Esophagus muscularis mucosa (tissue), 4 donors: ENCODE measurements around the gene DAND5. TPM values are rescaled to one million over a fixed set of nuclear protein-coding genes. Genes with fewer than 3 reads are reported as not detected.
A peak's percentile ranks its signal among the peaks of the same experiment; 100 is the strongest.

ENCODE experiments used
- DNase-seq: peaks from one replicate; pipeline ENCODE4 v3.0.0-alpha.2; 2017; ENCODE audit errors: extremely low spot score
- H3K27ac ChIP-seq, 4 donors: fragments of 200-600 bp; sonication (generic); replicated peaks in 1 of 4; 1 replicate in 3 of 4; 2 replicates in 1 of 4; pipeline ENCODE4 v1.5.1; 2016 to 2019; ENCODE audit warnings: mild to moderate bottlenecking in 1 of 4
- H3K27me3 ChIP-seq, 4 donors: fragments of 200-600 bp; sonication (generic); one replicate each; pipeline versions ENCODE4 v1.5.1 to v1.6.0; 2016 to 2019
- H3K36me3 ChIP-seq, 4 donors: fragments of 200-600 bp; sonication (generic); one replicate each; pipeline ENCODE4 v1.5.1; 2016 to 2019
- H3K4me1 ChIP-seq, 4 donors: fragments of 200-600 bp; sonication (generic); one replicate each; pipeline ENCODE4 v1.5.1; 2016 to 2019
- H3K4me3 ChIP-seq, 4 donors: fragments of 200-600 bp; sonication (generic); 1 replicate in 2 of 4; 2 replicates in 2 of 4; pipeline ENCODE4 v1.5.1; 2016 to 2019; ENCODE audit warnings: mild to moderate bottlenecking in 4 of 4, moderate library complexity in 1 of 4
- H3K9me3 ChIP-seq, 4 donors: fragments of 200-600 bp; sonication (generic); 1 replicate in 3 of 4; 2 replicates in 1 of 4; pipeline ENCODE4 v1.5.1; 2016 to 2019
- CTCF ChIP-seq, 3 experiments: fragments of 200-600 bp in 2 of 3; fragments of 450-650 bp in 1 of 3; sonication (generic) in 2 of 3; IDR thresholded peaks; one replicate each; pipeline ENCODE4 v1.5.1; 2017 to 2019; ENCODE audit warnings: antibody characterized with exemption in 3 of 3, mild to moderate bottlenecking in 2 of 3, moderate library complexity in 1 of 3
- EP300 ChIP-seq: sonication (generic); formaldehyde crosslinking; IDR thresholded peaks from one replicate; pipeline ENCODE4 v1.6.1; 2017; ENCODE audit warnings: antibody characterized with exemption
- POLR2A ChIP-seq: fragments of 450-650 bp; IDR thresholded peaks from one replicate; pipeline ENCODE4 v1.6.1; 2017; ENCODE audit warnings: antibody characterized with exemption, moderate library complexity, mild to moderate bottlenecking, low read depth
- POLR2AphosphoS5 ChIP-seq, 2 donors: sonication (generic); formaldehyde crosslinking; IDR thresholded peaks; one replicate each; pipeline ENCODE4 v1.6.1; 2017; ENCODE audit warnings: antibody characterized with exemption in 2 of 2
- WGBS: methylation state at CpG from one replicate; pipeline ENCODE4 v1.1.5; 2018; 5-methylcytosine and 5-hydroxymethylcytosine counted together
- intact Hi-C: fragments of 100-400 bp; cut with DNase I; formaldehyde crosslinking; loops from one replicate; pipeline ENCODE4 v1.15.1; 2023
- total RNA-seq, 4 donors: library from RNA; depleted of rRNA; stranded (reverse); fragments of >200 nt; gene quantifications; one replicate each; pipeline versions ENCODE4 v1.1.0 to v1.2.1, GENCODE V29; 2016

DAND5 gene
- total RNA-seq, 4 donors from 2014 or later = 0.19 to 0.83 (median 0.29) TPM; not detected in 1

DNA sequence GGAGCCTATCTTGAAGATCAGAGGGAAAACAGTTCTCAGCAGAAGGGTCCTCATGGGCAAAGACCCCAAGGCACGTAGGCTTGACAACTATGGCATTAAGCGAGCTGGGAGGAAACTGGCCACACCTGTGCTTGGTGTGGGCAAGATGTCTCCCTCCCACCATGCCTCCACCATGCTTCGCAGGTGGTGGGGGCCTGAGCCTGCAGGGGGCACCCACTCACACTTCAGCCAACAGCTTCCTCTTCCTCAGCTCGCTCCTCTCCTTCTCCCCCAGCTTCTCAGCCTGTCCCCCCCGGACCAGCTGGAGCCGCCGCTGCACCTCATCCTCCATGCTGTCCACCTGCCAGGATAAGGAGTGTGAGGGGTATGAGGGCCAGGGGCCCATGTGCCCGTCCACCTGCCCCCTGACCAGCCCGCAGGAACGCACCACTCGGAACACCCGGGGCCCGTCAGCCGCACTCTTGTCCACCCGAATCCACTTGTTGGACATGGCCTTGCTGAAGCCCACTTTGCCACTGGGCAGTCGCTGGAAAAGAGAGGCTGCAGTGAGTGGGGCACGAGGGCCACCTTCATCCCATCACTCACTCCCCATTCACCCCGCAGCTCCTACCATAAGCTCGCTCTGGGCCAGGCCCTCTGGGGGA lies 39.3 kb upstream of the DAND5 start:
- WGBS = 93% methylated on average over 18 of the region's 19 CpGs
- H3K36me3 ChIP-seq = peaks cover 41 to 60% (median 58%) of the 10 kb centered on the region in 4 donors
- no peak for TF ChIP-seq CTCF (IDR thresholded peaks at IDR 0.05)
- TF ChIP-seq EP300 = no peak
- no peak for TF ChIP-seq POLR2AphosphoS5 (IDR thresholded peaks at IDR 0.05)
- TF ChIP-seq POLR2A = no peak

GRCh38 chr19:12932392-12933286 lies 36.7 kb upstream of the DAND5 start:
- no peaks in the 10 kb centered on the region for H3K27me3 ChIP-seq
- WGBS = 29% methylated on average over 16 of the region's 16 CpGs
- no peak for DNase-seq
- H3K4me1 ChIP-seq = peaks cover 22 to 33% (median 28%) of the 10 kb centered on the region in 4 donors
- intact Hi-C loops = no loop called here
- no peak for TF ChIP-seq POLR2AphosphoS5 (IDR thresholded peaks at IDR 0.05)
- no peak for TF ChIP-seq EP300
- no peak for TF ChIP-seq CTCF (IDR thresholded peaks at IDR 0.05)
- no peak for TF ChIP-seq POLR2A
- peak overlapping the region; percentile 74 to 97 (median 90) for H3K4me3 ChIP-seq
- peaks cover 20 to 35% (median 32%) of the 10 kb centered on the region in 4 donors for H3K36me3 ChIP-seq
- no peaks in the 10 kb centered on the region for H3K9me3 ChIP-seq
- peak overlapping the region; percentile 76 to 89 (median 85) for H3K27ac ChIP-seq

More for the DNA sequence above, 39.3 kb upstream of the DAND5 start:
- H3K27ac ChIP-seq = no peak overlapping the region
- no peak for DNase-seq
- intact Hi-C loops = no loop called here
- no peaks in the 10 kb centered on the region for H3K9me3 ChIP-seq
- no peaks in the 10 kb centered on the region for H3K27me3 ChIP-seq
- peaks cover 18 to 27% (median 22%) of the 10 kb centered on the region in 4 donors for H3K4me1 ChIP-seq
- H3K4me3 ChIP-seq = no peak overlapping the region

DNA sequence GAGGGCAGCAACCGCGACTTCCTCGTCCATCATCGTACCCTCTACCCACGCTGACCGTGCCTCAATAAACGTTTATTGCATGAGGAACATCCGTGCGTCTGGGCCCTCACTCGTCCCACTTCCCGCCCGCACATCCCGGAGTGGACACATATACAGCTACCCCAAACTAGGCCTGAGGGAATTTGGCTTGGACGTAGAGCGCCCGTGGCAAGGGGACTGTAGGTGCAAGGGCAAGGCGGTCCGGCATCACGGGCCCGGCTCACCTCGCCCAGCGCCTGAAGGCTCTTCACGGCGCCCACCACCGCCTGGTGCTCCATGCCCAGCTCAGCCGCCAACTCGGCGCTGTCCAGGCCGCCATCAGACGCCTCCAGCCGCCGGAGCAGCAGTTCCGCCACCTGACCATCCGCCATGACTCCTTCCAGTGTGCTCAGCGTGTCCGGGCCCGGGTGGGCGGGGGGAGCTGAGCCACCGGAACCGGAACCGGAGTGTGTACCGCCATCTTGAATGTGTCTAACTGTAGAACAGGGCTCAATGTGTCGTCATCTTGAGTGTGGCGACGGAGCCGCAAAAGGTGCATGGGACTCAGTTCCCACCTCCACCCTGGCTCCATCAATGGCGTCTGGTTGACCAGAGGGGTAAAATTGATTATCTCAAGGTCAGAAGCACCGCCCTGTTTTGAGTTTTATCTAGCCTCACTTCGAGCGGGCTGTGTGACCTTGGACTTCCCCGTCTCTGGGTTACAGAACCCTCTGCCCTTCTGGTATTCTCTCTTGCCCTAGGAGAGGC lies 35.9 kb upstream of the DAND5 start, which contains the start of gene FARSA:
Gene FARSA (minus strand): TSS at position 425 of the 786 bp plus-strand sequence. CDS start 15 bp downstream, at position 410.
- H3K4me1 ChIP-seq = peaks cover 25 to 37% (median 33%) of the 10 kb centered on the region in 4 donors
- intact Hi-C loops = no loop called here
- peak; percentile 97 for DNase-seq
- H3K27me3 ChIP-seq = no peaks in the 10 kb centered on the region
- H3K9me3 ChIP-seq = no peaks in the 10 kb centered on the region
- peak within 1 kb of the TSS; percentile 74 to 97 (median 90) for H3K4me3 ChIP-seq
- H3K27ac ChIP-seq = peak within 1 kb of the TSS; percentile 76 to 89 (median 85)
- 4% methylated on average over 37 of the region's 51 CpGs for WGBS
- H3K36me3 ChIP-seq = peaks cover 14 to 27% (median 24%) of the 10 kb centered on the region in 4 donors
- peak; percentile 93 to 95 for TF ChIP-seq POLR2AphosphoS5 (IDR thresholded peaks at IDR 0.05)
- no peak for TF ChIP-seq CTCF (IDR thresholded peaks at IDR 0.05)
- TF ChIP-seq EP300 = no peak
- TF ChIP-seq POLR2A = peak; percentile 21

GRCh38 chr19:12935071-12935470 lies 34.3 kb upstream of the DAND5 start:
- Histone ChIP-seq H3K4me3 (no peak overlapping the region), H3K36me3 (peaks cover 10 to 15% (median 12%) of the 10 kb centered on the region in 4 donors), H3K27me3 (no peaks in the 10 kb centered on the region), H3K9me3 (no peaks in the 10 kb centered on the region), H3K4me1 (peaks cover 32 to 48% (median 43%) of the 10 kb centered on the region in 4 donors), H3K27ac (no peak overlapping the region)
- WGBS = 89% methylated on average over 10 of the region's 10 CpGs
- intact Hi-C loops = no loop called here
- no peak for TF ChIP-seq POLR2A
- no peak for TF ChIP-seq CTCF (IDR thresholded peaks at IDR 0.05)
- no peak for TF ChIP-seq EP300
- no peak for TF ChIP-seq POLR2AphosphoS5 (IDR thresholded peaks at IDR 0.05)
- DNase-seq = no peak
